HepG2 (cell line): Measurements from ENCODE around the gene SOX9. TPM values are rescaled to one million over a fixed set of nuclear protein-coding genes. Genes with fewer than 3 reads are reported as not detected.

Experiments
- EP300 ChIP-seq, 3 experiments: sonication (generic) in 1 of 3; formaldehyde crosslinking in 1 of 3; IDR thresholded peaks; 2 replicates each; pipeline versions ENCODE4 v1.5.1 to v1.6.1; 2011 to 2020; ENCODE audit warnings: low read depth in 2 of 3, low read length in 2 of 3, borderline replicate concordance in 1 of 3, improper control_type of control experiment in 1 of 3, mild to moderate bottlenecking in 1 of 3, missing genetic modification reagents in 1 of 3, moderate library complexity in 1 of 3
- MAFG ChIP-seq: sonication (generic); formaldehyde crosslinking; IDR thresholded peaks from 2 replicates; pipeline ENCODE4 v1.5.1; 2020; ENCODE audit warnings: mild to moderate bottlenecking, missing genetic modification reagents
- MATR3 ChIP-seq: sonication (generic); formaldehyde crosslinking; IDR thresholded peaks from 2 replicates; pipeline ENCODE4 v1.4.0; 2020; ENCODE audit warnings: missing genetic modification reagents
- MBD4 ChIP-seq: IDR thresholded peaks from 2 replicates; pipeline ENCODE4 v1.6.1; 2012; ENCODE audit warnings: low read length, inconsistent platforms, borderline replicate concordance
- MEF2D ChIP-seq: sonication (generic); formaldehyde crosslinking; IDR thresholded peaks from 2 replicates; pipeline ENCODE4 v1.5.1; 2020; ENCODE audit warnings: mild to moderate bottlenecking, missing genetic modification reagents
- MEIS2 ChIP-seq: sonication (generic); formaldehyde crosslinking; IDR thresholded peaks from 2 replicates; pipeline ENCODE4 v1.9.0; 2021; ENCODE audit warnings: mild to moderate bottlenecking, missing genetic modification reagents
- MIER2 ChIP-seq: IDR thresholded peaks from 2 replicates; pipeline ENCODE4 v1.6.1; 2016; ENCODE audit warnings: missing biosample characterization, missing genetic modification reagents
- POGK ChIP-seq: sonication (generic); formaldehyde crosslinking; conservative IDR thresholded peaks from 2 replicates; pipeline ENCODE4 v1.8.0; 2022; ENCODE audit warnings: mild to moderate bottlenecking, moderate library complexity, missing genetic modification reagents
- RNF219 ChIP-seq: sonication (generic); formaldehyde crosslinking; IDR thresholded peaks from 2 replicates; pipeline ENCODE4 v1.5.0; 2020; ENCODE audit warnings: mild to moderate bottlenecking, missing genetic modification reagents
- SRF ChIP-seq: IDR thresholded peaks from 2 replicates; pipeline ENCODE4 v1.6.1; 2011; ENCODE audit warnings: mild to moderate bottlenecking, low read depth, low read length, moderate library complexity
- TGIF2 ChIP-seq: IDR thresholded peaks from 2 replicates; pipeline ENCODE4 v1.6.1; 2016; ENCODE audit warnings: control low read depth, missing compliant biosample characterization
- THAP11 ChIP-seq: IDR thresholded peaks from 2 replicates; pipeline ENCODE4 v1.6.1; 2016; ENCODE audit warnings: missing biosample characterization, missing genetic modification reagents
- THAP8 ChIP-seq: sonication (generic); formaldehyde crosslinking; IDR thresholded peaks from 2 replicates; pipeline ENCODE4 v1.5.1; 2020; ENCODE audit warnings: missing genetic modification reagents, mild to moderate bottlenecking, borderline replicate concordance
- TRAFD1 ChIP-seq: sonication (generic); formaldehyde crosslinking; IDR thresholded peaks from 2 replicates; pipeline ENCODE4 v1.5.1; 2020; ENCODE audit warnings: missing genetic modification reagents, mild to moderate bottlenecking, borderline replicate concordance
- ZBTB38 ChIP-seq: sonication (generic); formaldehyde crosslinking; IDR thresholded peaks from 2 replicates; pipeline ENCODE4 v1.5.1; 2020; ENCODE audit warnings: mild to moderate bottlenecking, missing genetic modification reagents
- ZGPAT ChIP-seq: IDR thresholded peaks from 2 replicates; pipeline ENCODE4 v1.6.1; 2016; ENCODE audit warnings: mild to moderate bottlenecking
- ZNF33B ChIP-seq: sonication (generic); formaldehyde crosslinking; IDR thresholded peaks from 2 replicates; pipeline ENCODE4 v1.5.1; 2020; ENCODE audit warnings: mild to moderate bottlenecking, missing genetic modification reagents
- ZNF460 ChIP-seq: sonication (generic); formaldehyde crosslinking; IDR thresholded peaks from 2 replicates; pipeline ENCODE4 v1.5.1; 2020; ENCODE audit warnings: missing genetic modification reagents, mild to moderate bottlenecking, borderline replicate concordance
- ZNF567 ChIP-seq: sonication (generic); formaldehyde crosslinking; IDR thresholded peaks from 2 replicates; pipeline ENCODE4 v1.8.1; 2023; ENCODE audit warnings: mild to moderate bottlenecking, missing genetic modification reagents, borderline replicate concordance
- ZNF720 ChIP-seq: sonication (generic); formaldehyde crosslinking; IDR thresholded peaks from 2 replicates; pipeline ENCODE4 v1.4.0; 2020; ENCODE audit warnings: missing genetic modification reagents
- ZNF772 ChIP-seq: sonication (generic); formaldehyde crosslinking; IDR thresholded peaks from 2 replicates; pipeline ENCODE4 v1.5.0; 2020; ENCODE audit warnings: mild to moderate bottlenecking, missing genetic modification reagents
- ZSCAN20 ChIP-seq: sonication (generic); formaldehyde crosslinking; IDR thresholded peaks from 2 replicates; pipeline ENCODE4 v1.4.0; 2020; ENCODE audit warnings: missing genetic modification reagents, mild to moderate bottlenecking, borderline replicate concordance
- polyA plus RNA-seq, 8 experiments: library from polyadenylated mRNA; depleted of rRNA in 3 of 8; stranded (reverse) in 7 of 8; unstranded in 1 of 8; fragments of >200 nt; fragmentation: Illumina TruSeq in 4 of 8; extraction: Trizol in 4 of 8; gene quantifications; 2 replicates each; pipeline versions ENCODE4 v1.2.1 to v1.2.3, GENCODE V29; 2011 to 2016; ENCODE audit warnings: low read depth in 4 of 8, missing spikeins in 1 of 8, mixed read lengths in 1 of 8; ENCODE audit not compliant: insufficient read depth in 1 of 8
- total RNA-seq, 5 experiments: library from RNA; depleted of rRNA; stranded (reverse); fragments of >200 nt; fragmentation: Illumina TruSeq; extraction: Trizol; gene quantifications; 2 replicates each; pipeline ENCODE4 v1.2.3, GENCODE V29; 2016; ENCODE audit warnings: low read depth in 1 of 5

The SOX9 gene
- total and polyA plus RNA-seq, 2 of the 13 experiments (the other 11 are each of a cell fraction or from before 2014, with no cell fraction given): 16.1 to 27.6 TPM

- TF ChIP-seq RNF219 (CRISPR knock-in tag) (no peak), SRF (0 out of 2 replicates have a peak, but pooled peaks have one; percentile 20), ZNF567 (CRISPR knock-in tag) (peak; percentile 47; the same call in 1 of the 2 replicates), ZGPAT (CRISPR knock-in tag) (peak; percentile 74; the same call in 1 of the 2 replicates), MEF2D (CRISPR knock-in tag) (no peak), ZNF33B (no peak), MIER2 (CRISPR knock-in tag) (peak; percentile 89), ZBTB38 (CRISPR knock-in tag) (no peak), THAP11 (CRISPR knock-in tag) (peak; percentile 78), TRAFD1 (CRISPR knock-in tag) (no peak), THAP8 (CRISPR knock-in tag) (no peak), MAFG (no peak), ZNF460 (CRISPR knock-in tag) (no peak; the same call in 1 of the 2 replicates), MATR3 (no peak), EP300 (IDR thresholded peaks at IDR 0.05; ENCODE audit: low read depth in 2 of 2, low read length in 2 of 2) (peak; percentile 88 to 97; a peak in 3 of 4 replicates), EP300 (CRISPR knock-in tag; IDR thresholded peaks at IDR 0.05; ENCODE audit: borderline replicate concordance) (peak; percentile 93), ZNF772 (no peak), MEIS2 (CRISPR knock-in tag) (peak; percentile 78; the same call in 1 of the 2 replicates), POGK (no peak; the same call in 1 of the 2 replicates), MBD4 (peak; percentile 68; the same call in 1 of the 2 replicates), TGIF2 (CRISPR knock-in tag) (peak; percentile 63), ZNF720 (CRISPR knock-in tag) (no peak), ZSCAN20 (CRISPR knock-in tag) (no peak)
Measured at GRCh38 chr17:72092710-72093322, 28.0 kb upstream of the SOX9 start (continued).
